GM19023 (cell line): ENCODE data around the gene GOLGA8S.
"Not testable (repeated sequence)": the region's sequence is repeated elsewhere in the genome, so short reads cannot be mapped to it uniquely, and the experiment has no call there.

Experiments
- ATAC-seq: cut with Tn5 transposase; IDR thresholded peaks from one replicate; pipeline ENCODE4 v1.9.1; 2021; ENCODE audit warnings: mild to moderate bottlenecking, moderate library complexity; ENCODE audit not compliant: unreplicated experiment

Gene GOLGA8S

GRCh38 chr15:23395832-23396231, 41.3 kb downstream of the GOLGA8S start:
- ATAC-seq, result no peak

GRCh38 chr15:23397779-23398178, 43.2 kb downstream of the GOLGA8S start:
- no peak for ATAC-seq

- ATAC-seq, result not testable (repeated sequence)
Measured at GRCh38 chr15:23398357-23398756, 43.8 kb downstream of the GOLGA8S start.

- ATAC-seq, result not testable (repeated sequence)
Measured at GRCh38 chr15:23399207-23399606, 44.7 kb downstream of the GOLGA8S start.

GRCh38 chr15:23401627-23402026, 47.1 kb downstream of the GOLGA8S start:
- ATAC-seq, result no peak

- no peak for ATAC-seq
Measured at GRCh38 chr15:23402140-23402539, 47.6 kb downstream of the GOLGA8S start.

GRCh38 chr15:23402544-23402943, 48.0 kb downstream of the GOLGA8S start:
- no peak for ATAC-seq

GRCh38 chr15:23403550-23403949, 49.0 kb downstream of the GOLGA8S start:
- ATAC-seq, result no peak

GRCh38 chr15:23411841-23412240, 57.3 kb downstream of the GOLGA8S start:
- ATAC-seq, result no peak

- ATAC-seq, result not testable (repeated sequence)
Measured at GRCh38 chr15:23412881-23413600, 58.5 kb downstream of the GOLGA8S start.
